ENCODE data around the gene PEX19.

PEX19 gene

DNA sequence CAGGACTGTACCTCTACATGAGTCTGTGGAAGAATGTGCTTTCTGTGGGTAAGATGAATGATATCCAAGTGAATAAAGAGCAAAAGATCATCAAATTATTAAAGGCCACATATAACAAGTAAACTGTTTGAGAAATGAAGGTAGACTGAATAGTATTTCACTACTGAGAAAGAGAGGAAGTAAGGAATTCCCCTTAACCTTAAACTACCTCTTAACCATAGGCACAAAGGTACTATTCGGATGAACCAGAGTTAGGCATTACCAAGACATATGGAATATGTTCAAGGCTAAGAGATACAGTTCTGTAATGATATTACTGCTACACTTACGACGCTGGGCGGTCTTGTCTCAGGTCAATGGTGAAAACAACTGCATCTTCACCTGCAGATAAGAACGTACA lies 48.1 kb downstream of the PEX19 start:
- no peaks in the 10 kb centered on the region for H3K9me3 ChIP-seq (ENCODE audit: insufficient read depth, low read depth, low read length)
- H3K27ac ChIP-seq (ENCODE audit: low read depth, low read length): no peak overlapping the region
- H3K4me1 ChIP-seq (ENCODE audit: insufficient read depth, low read length): no peaks in the 10 kb centered on the region
- H3K36me3 ChIP-seq (ENCODE audit: insufficient read depth, low read length): peaks cover 94% of the 10 kb centered on the region
- no peak overlapping the region for H3K9ac ChIP-seq (ENCODE audit: low read depth, low read length)
- no peak overlapping the region for H3K4me3 ChIP-seq (ENCODE audit: low read length)
- no peaks in the 10 kb centered on the region for H3K27me3 ChIP-seq (ENCODE audit: insufficient read depth, low read length)
- WGBS: 96% methylated on average over 5 of the region's 5 CpGs

DNA sequence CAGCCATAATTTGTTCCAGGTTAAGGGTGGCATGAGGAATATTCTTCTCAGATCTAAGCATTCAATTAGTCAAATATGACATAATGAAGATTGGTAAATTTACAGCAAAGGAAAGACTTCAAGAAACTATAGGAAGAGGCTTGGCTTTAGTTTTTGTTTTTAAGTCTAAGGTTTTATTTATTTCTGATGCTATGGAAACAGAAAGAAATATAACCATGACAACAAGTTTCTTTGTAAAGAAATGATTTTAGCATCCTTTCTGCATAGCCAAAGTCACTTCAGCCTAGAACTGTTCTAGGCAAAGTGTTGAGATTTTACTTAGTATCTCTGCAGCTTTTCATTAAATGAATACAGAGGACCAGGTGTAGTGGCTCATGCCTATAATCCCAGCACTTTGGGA lies 52.0 kb downstream of the PEX19 start:
- Histone ChIP-seq H3K27ac (ENCODE audit: low read depth, low read length) (no peak overlapping the region), H3K36me3 (ENCODE audit: insufficient read depth, low read length) (peaks cover 94% of the 10 kb centered on the region), H3K9me3 (ENCODE audit: insufficient read depth, low read depth, low read length) (no peaks in the 10 kb centered on the region), H3K4me1 (ENCODE audit: insufficient read depth, low read length) (no peaks in the 10 kb centered on the region), H3K27me3 (ENCODE audit: insufficient read depth, low read length) (no peaks in the 10 kb centered on the region), H3K9ac (ENCODE audit: low read depth, low read length) (no peak overlapping the region), H3K4me3 (ENCODE audit: low read length) (no peak overlapping the region)

DNA sequence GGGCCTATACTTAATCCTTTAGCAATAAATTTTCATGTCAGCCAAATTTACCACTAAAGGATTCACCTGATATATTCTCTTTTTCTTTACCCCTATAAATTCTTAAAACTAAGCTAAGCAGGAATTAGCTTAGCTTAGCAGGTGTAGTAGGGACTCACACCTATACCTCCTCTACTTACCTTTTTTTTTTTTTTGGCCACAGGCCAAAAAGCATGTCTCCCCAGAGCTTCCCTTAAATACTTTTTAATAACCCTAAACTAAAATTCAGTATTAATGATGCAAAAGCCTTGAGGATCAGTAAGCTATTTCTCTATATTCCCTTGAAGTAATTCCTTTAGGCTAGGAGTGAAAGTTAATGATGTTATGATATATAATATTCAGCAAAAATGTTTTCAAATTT lies 56.5 kb downstream of the PEX19 start:
- Histone ChIP-seq H3K4me3 (ENCODE audit: low read length) (no peak overlapping the region), H3K36me3 (ENCODE audit: insufficient read depth, low read length) (peaks cover 99% of the 10 kb centered on the region), H3K9me3 (ENCODE audit: insufficient read depth, low read depth, low read length) (no peaks in the 10 kb centered on the region), H3K27ac (ENCODE audit: low read depth, low read length) (no peak overlapping the region), H3K27me3 (ENCODE audit: insufficient read depth, low read length) (no peaks in the 10 kb centered on the region), H3K4me1 (ENCODE audit: insufficient read depth, low read length) (no peaks in the 10 kb centered on the region), H3K9ac (ENCODE audit: low read depth, low read length) (no peak overlapping the region)

DNA sequence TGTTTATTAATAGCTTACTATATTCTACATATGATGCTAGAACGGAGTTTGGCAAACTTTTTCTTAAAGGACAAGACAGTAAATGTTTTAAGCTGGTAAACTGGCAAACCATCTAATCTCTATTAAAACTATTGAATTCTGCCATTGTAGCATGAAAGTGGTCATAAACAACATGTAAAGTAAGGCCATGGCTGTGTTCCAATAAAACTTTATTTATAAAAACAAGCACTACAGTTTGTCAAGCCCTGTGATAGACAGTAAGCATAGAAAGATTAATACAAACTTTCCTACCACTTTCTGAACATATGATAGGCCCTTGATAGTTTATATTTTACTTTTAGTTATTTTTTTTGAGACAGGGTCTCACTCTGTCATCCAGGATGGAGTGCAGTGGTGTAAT lies 57.4 kb downstream of the PEX19 start:
- Histone ChIP-seq H3K4me1 (ENCODE audit: insufficient read depth, low read length) (no peaks in the 10 kb centered on the region), H3K36me3 (ENCODE audit: insufficient read depth, low read length) (peaks cover 99% of the 10 kb centered on the region)
- WGBS: 100% methylated on average over 1 of the region's 1 CpG

DNA sequence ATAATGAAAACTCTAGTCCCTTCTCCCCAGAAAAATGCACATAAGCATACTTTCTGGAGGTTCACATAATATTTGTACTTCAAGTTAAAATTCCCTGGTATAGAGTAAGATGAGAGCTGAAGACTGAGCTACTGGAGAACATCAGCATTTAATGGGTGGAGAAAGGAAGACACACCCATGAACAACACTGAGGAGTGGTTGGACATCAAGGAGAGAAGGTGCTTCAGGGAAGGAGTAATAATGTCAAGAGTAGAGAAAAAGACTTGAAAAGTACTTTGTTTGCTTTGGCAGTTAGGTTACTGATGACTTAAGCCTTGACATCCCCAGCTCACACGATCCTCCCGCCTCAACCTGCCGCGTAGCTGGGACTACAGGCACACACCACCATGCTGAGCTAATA lies 57.9 kb downstream of the PEX19 start:
- H3K27me3 ChIP-seq (ENCODE audit: insufficient read depth, low read length): no peaks in the 10 kb centered on the region
- peaks cover 99% of the 10 kb centered on the region for H3K36me3 ChIP-seq (ENCODE audit: insufficient read depth, low read length)
- no peak overlapping the region for H3K4me3 ChIP-seq (ENCODE audit: low read length)
- no peaks in the 10 kb centered on the region for H3K4me1 ChIP-seq (ENCODE audit: insufficient read depth, low read length)
- H3K9me3 ChIP-seq (ENCODE audit: insufficient read depth, low read depth, low read length): no peaks in the 10 kb centered on the region
- H3K27ac ChIP-seq (ENCODE audit: low read depth, low read length): no peak overlapping the region
- WGBS: 97% methylated on average over 4 of the region's 4 CpGs
- no peak overlapping the region for H3K9ac ChIP-seq (ENCODE audit: low read depth, low read length)

More for the DNA sequence above, 57.4 kb downstream of the PEX19 start:
- H3K9ac ChIP-seq (ENCODE audit: low read depth, low read length): no peak overlapping the region
- H3K27ac ChIP-seq (ENCODE audit: low read depth, low read length): no peak overlapping the region
- no peaks in the 10 kb centered on the region for H3K9me3 ChIP-seq (ENCODE audit: insufficient read depth, low read depth, low read length)
- H3K27me3 ChIP-seq (ENCODE audit: insufficient read depth, low read length): no peaks in the 10 kb centered on the region
- no peak overlapping the region for H3K4me3 ChIP-seq (ENCODE audit: low read length)

All from HUES64 (cell line).